ENCODE measurements around the gene MPP3.

The MPP3 gene

GRCh38 chr17:43832168-43832975, 574 bp downstream of the MPP3 start:
- no peak for DNase-seq (ENCODE audit: low read depth in 1 of 2, low spot score in 1 of 2)

DNA sequence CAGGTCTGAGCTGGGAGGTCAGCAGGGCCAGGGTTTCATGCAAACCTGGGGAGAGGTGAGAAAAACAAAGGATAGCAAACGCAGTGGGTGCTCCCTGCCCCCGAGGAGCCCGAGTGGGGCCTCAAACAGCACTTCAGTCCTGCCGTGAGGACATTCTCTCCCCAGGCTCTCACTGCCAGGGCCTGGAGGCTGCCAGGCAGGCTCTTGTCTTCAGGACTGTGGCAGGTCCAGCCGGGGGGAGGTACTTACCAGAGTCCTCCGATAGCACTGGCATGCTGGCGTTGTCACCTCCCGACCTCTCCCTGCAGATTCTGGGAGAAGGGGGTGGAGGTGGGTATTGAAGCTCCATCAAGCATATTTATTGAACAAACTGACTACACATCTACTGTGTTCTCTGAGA, 1.3 kb downstream of the MPP3 start:
- DNase-seq (ENCODE audit: low read depth in 1 of 2, low spot score in 1 of 2) = no peak

DNA sequence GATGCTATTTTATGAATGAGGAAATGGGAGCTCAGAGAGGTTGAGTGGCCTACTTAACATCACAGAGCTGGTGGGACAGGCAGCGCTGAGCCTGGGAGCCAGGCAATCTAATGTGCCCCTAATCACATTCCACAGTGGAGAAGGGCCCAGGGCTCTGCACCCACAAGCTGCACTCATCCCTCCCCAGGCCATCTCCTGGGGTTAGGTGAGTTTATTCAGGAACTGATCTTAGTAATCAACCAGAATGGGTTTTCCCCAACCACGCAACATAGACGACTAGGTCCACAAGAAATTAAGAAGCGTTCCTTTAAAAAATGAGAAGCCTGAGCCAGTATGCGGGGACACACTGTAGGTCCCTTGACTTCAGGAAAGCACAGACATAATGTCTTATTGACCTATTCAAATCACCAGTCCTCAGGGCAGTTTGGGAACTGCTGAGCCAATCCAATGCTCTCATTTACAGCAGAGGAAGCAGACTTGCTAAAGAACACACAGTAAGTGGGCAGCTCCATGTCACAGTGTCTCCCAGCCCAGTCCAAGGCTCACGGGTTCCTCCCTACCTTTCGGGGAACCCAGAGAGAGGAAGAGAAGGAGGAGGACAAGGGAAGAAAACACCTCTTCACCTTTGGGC, 2.3 kb downstream of the MPP3 start:
- no peak for DNase-seq (ENCODE audit: low read depth in 1 of 2, low spot score in 1 of 2)

DNA sequence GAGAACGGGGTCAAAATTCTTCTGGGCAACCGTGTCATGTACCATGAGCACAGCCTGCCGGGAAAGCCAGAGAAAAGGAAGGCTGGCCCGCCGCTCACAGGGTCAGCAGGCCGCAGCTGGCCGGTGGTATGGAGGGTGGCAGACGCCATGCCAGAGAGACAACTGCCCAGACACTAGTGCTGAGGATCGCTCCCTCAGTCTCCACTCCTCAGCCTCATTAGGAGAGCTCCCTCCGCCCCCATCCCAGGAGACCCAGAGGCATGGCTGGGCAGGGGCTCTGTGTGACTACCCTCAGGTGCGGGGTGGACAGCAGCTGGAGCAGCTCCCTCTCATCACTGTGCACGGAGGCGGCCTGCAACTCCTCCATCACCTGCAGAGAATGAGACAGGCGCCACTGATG, 3.2 kb downstream of the MPP3 start:
- DNase-seq (ENCODE audit: low read depth in 1 of 2, low spot score in 1 of 2) = no peak

DNA sequence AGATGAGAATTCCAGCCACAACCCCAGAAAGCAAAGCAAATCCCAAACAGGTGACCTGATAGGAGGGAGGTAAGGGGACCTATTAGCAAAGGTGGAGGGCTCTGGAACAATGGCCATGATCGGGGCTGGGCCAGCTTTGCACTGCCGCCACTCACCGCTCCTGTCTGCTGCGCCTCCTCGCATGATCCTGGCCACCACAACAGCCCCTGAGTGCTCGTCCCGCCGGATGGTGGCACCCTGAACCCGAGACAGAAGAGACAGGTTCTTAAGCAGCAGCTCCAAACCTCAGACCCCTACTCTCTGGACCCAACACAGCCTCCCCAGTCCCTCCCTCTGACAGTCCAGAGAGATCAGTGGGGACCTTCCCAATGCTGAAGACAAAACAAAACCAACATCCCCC, 5.3 kb downstream of the MPP3 start:
- no peak for DNase-seq (ENCODE audit: low read depth in 1 of 2, low spot score in 1 of 2)

DNA sequence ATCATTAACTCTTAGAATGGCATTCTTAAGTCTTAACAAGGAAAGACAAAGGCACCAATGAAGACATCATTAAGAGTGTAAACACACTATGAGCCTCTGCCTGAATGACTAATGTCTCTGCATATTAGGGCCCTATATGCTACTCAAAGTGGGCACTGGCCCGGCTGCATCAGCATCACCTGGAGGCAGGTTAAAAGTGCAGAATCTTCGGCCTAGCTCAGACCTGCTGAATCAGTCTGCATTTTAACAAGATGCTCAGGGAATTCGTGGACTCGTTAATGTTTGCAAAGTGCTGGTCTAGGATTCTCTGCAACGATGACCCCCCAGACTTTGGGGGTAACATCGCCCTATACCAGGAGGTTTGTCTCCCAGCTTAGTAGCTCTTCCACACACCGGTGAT, 6.7 kb downstream of the MPP3 start:
- no peak for DNase-seq (ENCODE audit: low read depth in 1 of 2, low spot score in 1 of 2)

GRCh38 chr17:43825567-43825966, 7.4 kb downstream of the MPP3 start:
- no peak for DNase-seq (ENCODE audit: low read depth in 1 of 2, low spot score in 1 of 2)

GRCh38 chr17:43823350-43824084, 9.4 kb downstream of the MPP3 start:
- DNase-seq (ENCODE audit: low read depth in 1 of 2, low spot score in 1 of 2) = no peak

- DNase-seq (ENCODE audit: low read depth in 1 of 2, low spot score in 1 of 2) = no peak
Measured at GRCh38 chr17:43822570-43823190, 10.3 kb downstream of the MPP3 start.

DNA sequence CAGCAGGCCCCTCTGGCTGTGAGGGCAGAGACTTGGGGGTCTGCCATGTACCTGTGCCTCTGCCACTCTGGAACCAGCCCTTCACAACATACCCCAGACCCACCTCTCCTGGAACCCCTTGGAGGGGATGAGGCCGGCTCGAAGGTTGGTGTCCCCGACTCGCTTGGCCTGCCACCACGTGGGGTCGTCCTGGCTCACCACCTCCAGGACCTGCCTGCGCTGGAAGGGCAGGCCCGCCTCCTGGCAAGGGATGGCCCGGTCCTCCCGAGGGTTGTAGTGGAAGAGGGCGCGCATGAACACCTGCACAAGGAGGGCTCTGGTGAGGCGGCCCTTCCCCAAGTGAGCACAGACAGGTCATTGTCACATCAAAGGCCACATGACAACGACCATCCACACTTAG, 12.2 kb downstream of the MPP3 start:
- DNase-seq (ENCODE audit: low read depth in 1 of 2, low spot score in 1 of 2) = no peak

- DNase-seq (ENCODE audit: low read depth in 1 of 2, low spot score in 1 of 2) = no peak
Measured at GRCh38 chr17:43818966-43819365, 14.0 kb downstream of the MPP3 start.

GRCh38 chr17:43817826-43818225, 15.1 kb downstream of the MPP3 start:
- DNase-seq (ENCODE audit: low read depth in 1 of 2, low spot score in 1 of 2) = no peak

DNA sequence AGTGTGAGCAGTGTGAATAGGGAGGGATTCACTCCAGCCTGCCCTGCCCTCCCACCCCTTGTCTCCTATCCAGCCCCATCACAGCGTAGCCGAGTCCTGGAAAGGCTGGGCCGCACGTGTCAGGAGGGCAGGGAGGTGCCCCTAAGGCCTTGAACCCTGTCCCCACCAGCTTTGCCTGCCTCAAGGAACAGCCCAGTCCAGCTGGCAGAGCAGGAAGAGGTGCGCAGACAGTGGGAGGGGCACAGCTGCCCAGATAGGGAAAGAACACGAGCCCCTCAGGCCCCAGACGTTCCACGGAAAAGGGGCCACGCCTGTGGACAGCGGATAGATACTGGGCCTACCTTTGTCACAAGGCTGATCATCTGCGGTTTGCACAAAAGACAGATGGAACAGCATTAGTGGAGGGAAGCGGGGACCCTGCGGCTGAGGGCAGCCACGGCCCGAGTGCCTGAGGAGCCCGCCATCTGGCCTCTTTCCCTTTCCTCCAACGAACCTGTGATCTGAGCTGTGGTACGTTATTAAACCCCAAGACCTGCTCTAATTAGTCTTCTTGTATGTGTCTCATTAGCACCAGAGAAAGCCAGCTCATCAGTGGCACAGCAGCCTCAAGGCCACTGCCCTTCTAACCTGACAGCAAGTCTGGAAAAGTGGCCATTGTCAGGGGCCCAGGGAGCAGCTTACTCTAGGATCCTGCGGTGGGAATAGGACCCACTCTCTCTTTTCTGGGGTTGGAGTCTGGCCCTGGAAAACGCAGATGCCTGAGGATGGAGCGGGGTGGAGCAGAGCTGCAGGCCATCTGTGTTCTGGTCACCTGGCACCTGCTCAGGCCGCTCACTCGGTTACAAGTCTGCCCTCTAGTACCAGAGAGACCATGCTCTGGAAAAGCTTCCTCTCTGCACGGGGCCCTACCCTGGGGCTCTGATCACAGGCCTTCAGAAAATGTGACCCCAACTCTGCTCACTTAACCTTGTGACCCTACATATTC, 16.3 kb downstream of the MPP3 start:
- DNase-seq (ENCODE audit: low read depth in 1 of 2, low spot score in 1 of 2) = no peak

- no peak for DNase-seq (ENCODE audit: low read depth in 1 of 2, low spot score in 1 of 2)
Measured at GRCh38 chr17:43814714-43815113, 18.2 kb downstream of the MPP3 start.

DNA sequence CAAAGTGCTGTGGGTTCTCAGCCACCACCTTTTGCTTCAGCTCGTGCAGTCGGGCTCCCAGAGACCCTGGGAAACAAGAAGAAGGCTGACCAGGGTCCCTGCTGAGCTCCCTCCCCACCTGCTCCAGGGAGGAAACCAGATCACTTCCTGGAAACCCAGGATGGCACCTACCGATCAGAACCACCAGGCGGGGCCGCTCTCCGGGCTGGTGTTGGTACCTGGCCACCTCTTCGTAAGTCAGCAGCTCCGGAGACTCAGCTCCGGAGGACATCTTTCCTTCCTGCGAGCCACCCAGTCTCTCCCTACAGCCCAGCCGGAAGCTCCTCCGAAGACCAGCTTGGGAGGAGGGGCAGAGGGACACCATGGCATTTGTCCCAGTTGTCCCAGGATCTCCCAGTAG, 18.9 kb downstream of the MPP3 start:
- DNase-seq (ENCODE audit: low read depth in 1 of 2, low spot score in 1 of 2) = no peak

DNA sequence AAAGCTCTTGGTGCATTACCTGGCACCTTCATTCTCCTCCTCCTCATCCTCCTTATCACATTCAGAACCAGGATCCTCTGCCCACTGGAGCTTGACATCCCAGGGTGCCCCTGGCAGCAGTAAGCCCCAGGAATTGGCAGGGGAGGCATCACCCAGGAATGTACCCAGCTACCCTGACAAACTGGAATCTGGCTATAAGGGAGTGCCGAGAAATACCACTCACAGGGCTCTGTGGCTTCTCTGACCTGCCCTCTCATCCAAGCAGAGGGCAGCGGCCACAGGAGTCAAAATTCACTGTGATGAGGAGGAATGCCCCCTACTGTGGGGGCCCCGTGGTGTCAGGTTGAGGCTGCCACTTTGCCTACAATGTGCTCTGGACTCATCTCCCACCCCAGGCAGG, 19.6 kb downstream of the MPP3 start:
- DNase-seq (ENCODE audit: low read depth in 1 of 2, low spot score in 1 of 2) = no peak

GRCh38 chr17:43812396-43813265, 20.3 kb downstream of the MPP3 start:
- no peak for DNase-seq (ENCODE audit: low read depth in 1 of 2, low spot score in 1 of 2)

DNA sequence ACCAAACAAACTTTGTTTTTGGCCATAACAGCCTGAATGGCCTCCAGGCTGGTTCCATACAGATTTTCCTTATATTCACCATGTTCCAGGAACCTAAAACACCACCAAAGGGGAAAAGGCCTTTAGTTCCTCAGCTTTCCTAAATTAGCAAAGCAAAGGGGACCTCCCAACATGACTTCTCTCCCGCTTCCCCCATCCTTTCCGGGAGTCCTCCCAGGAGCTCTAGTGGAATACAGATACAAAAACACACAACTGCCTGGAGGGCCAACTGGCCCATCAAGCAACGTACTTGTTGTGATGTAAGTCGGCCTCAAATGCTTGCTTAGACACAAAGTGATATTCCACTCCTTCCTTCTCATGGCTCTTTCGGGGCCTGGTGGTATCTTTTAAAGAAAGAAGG, 22.1 kb downstream of the MPP3 start:
- DNase-seq (ENCODE audit: low read depth in 1 of 2, low spot score in 1 of 2) = no peak

DNA sequence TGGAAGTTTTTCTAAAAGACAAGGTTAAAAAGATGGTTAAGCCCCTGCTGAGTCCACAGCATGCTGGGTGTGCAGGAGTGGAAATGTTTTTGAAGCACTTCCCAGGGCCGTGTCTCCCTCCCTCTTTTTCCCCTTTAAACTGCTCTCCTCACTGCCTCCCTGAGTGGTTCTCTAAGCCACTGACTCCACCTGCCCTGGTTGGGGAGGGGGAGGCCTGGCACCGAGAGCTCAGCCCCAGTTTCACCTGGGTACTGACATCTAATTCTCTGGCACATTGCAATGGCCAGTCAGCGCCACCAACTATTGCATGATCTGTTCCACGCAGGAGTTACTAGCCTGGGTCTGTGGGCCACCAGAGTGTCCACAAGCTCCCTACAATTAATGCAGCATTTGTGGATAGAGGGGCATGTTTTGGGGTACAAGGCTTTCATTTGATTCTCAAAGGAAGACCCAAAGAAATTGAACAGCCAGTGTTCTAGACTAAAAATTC, 22.7 kb downstream of the MPP3 start:
- DNase-seq (ENCODE audit: low read depth in 1 of 2, low spot score in 1 of 2) = no peak
